Measurements from ENCODE around the gene ZNF841.

- TF ChIP-seq CTCF (IDR thresholded peaks at IDR 0.05; ENCODE audit: low read depth, low read length, missing input control) (no peak), ZBTB33 (IDR thresholded peaks at IDR 0.05) (no peak), EGR1 (IDR thresholded peaks at IDR 0.05; ENCODE audit: low read depth in 2 of 2) (no peak), TAF1 (conservative IDR thresholded peaks at IDR 0.05) (no peak), YY1 (IDR thresholded peaks at IDR 0.05) (no peak), REST (IDR thresholded peaks at IDR 0.05) (no peak), MAX (IDR thresholded peaks at IDR 0.05) (no peak), SP1 (IDR thresholded peaks at IDR 0.05) (no peak), RXRA (IDR thresholded peaks at IDR 0.05) (no peak)
These were observed 46.5 kb upstream of the ZNF841 start for GRCh38 chr19:52142001-52142595.
